ENCODE data around the gene HLA-DOA. TPM values are rescaled to one million over a fixed set of nuclear protein-coding genes. Genes with fewer than 3 reads are reported as not detected.

Gene HLA-DOA
- total RNA-seq, 1 experiment from 2014 or later, result 13.6 TPM

DNA sequence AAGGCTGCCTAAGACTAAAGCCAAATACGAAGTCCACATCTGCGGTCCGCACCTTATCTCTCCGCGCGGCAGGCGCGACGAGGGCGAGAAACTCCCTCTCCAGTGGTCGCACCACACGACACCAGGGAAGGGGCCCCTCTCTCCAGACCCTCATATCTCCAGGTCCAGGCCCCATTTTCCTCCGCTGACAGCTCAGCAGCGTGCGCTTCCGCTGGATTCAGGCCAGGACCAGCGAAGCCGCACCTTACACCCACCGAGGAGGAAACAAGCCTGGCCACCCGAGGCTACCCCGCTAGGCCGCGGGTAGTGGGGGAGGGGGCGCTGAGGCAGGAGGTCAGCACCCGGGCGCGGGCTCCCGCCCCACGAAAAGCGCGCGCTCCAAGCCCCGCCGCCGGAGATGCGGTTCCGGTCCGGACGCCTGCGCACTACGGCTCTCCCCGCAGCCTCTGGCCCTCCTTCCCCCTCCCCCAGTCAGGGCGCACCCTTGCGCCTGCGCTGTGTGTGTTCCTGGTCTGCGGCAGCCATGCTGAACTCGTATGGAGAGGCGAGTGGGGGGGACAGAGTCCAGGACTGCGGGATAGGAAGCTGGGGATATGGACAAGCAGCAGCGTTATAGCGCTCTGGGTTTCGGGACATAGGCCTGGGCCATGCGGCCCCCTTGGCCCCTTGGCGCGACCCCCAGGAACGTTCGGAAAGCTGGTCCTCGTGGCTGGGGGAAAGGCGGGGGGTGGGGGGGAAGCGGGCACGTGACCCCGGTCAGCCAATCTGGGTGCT is 41.1 kb downstream of the HLA-DOA start, which contains the start of gene BRD2 (continued):
- TF ChIP-seq AR (CRISPR knock-in tag; IDR thresholded peaks at IDR 0.05) (no peak), ZNF281 (CRISPR knock-in tag; IDR thresholded peaks at IDR 0.05) (peak; percentile 91), CBFB (CRISPR knock-in tag; IDR thresholded peaks at IDR 0.05; ENCODE audit: low read depth) (no peak), SOX15 (CRISPR knock-in tag; IDR thresholded peaks at IDR 0.05) (no peak), ZNF219 (CRISPR knock-in tag; IDR thresholded peaks at IDR 0.05; ENCODE audit: borderline replicate concordance) (no peak), CREM (CRISPR knock-in tag; IDR thresholded peaks at IDR 0.05) (peak; percentile 58; the same call in 1 of the 2 replicates), USF2 (CRISPR knock-in tag; IDR thresholded peaks at IDR 0.05) (peak; percentile 92), ZNF512 (CRISPR knock-in tag; IDR thresholded peaks at IDR 0.05; ENCODE audit: borderline replicate concordance) (no peak), OVOL2 (CRISPR knock-in tag; IDR thresholded peaks at IDR 0.05; ENCODE audit: borderline replicate concordance) (no peak), ATF1 (CRISPR knock-in tag; IDR thresholded peaks at IDR 0.05) (no peak), AFF4 (CRISPR knock-in tag; IDR thresholded peaks at IDR 0.05; ENCODE audit: borderline replicate concordance) (no peak), FOXJ3 (CRISPR knock-in tag; IDR thresholded peaks at IDR 0.05; ENCODE audit: borderline replicate concordance) (no peak), HMGXB4 (CRISPR knock-in tag; IDR thresholded peaks at IDR 0.05) (peak; percentile 87), NFE2L1 (CRISPR knock-in tag; IDR thresholded peaks at IDR 0.05) (no peak), NFYB (CRISPR knock-in tag; conservative IDR thresholded peaks at IDR 0.05; ENCODE audit: low read depth) (no peak; the same call in 1 of the 2 replicates)
- TF ChIP-seq, protein P1, sequence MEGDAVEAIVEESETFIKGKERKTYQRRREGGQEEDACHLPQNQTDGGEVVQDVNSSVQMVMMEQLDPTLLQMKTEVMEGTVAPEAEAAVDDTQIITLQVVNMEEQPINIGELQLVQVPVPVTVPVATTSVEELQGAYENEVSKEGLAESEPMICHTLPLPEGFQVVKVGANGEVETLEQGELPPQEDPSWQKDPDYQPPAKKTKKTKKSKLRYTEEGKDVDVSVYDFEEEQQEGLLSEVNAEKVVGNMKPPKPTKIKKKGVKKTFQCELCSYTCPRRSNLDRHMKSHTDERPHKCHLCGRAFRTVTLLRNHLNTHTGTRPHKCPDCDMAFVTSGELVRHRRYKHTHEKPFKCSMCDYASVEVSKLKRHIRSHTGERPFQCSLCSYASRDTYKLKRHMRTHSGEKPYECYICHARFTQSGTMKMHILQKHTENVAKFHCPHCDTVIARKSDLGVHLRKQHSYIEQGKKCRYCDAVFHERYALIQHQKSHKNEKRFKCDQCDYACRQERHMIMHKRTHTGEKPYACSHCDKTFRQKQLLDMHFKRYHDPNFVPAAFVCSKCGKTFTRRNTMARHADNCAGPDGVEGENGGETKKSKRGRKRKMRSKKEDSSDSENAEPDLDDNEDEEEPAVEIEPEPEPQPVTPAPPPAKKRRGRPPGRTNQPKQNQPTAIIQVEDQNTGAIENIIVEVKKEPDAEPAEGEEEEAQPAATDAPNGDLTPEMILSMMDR (IDR thresholded peaks at IDR 0.05), result no peak
- TF ChIP-seq, protein P2, sequence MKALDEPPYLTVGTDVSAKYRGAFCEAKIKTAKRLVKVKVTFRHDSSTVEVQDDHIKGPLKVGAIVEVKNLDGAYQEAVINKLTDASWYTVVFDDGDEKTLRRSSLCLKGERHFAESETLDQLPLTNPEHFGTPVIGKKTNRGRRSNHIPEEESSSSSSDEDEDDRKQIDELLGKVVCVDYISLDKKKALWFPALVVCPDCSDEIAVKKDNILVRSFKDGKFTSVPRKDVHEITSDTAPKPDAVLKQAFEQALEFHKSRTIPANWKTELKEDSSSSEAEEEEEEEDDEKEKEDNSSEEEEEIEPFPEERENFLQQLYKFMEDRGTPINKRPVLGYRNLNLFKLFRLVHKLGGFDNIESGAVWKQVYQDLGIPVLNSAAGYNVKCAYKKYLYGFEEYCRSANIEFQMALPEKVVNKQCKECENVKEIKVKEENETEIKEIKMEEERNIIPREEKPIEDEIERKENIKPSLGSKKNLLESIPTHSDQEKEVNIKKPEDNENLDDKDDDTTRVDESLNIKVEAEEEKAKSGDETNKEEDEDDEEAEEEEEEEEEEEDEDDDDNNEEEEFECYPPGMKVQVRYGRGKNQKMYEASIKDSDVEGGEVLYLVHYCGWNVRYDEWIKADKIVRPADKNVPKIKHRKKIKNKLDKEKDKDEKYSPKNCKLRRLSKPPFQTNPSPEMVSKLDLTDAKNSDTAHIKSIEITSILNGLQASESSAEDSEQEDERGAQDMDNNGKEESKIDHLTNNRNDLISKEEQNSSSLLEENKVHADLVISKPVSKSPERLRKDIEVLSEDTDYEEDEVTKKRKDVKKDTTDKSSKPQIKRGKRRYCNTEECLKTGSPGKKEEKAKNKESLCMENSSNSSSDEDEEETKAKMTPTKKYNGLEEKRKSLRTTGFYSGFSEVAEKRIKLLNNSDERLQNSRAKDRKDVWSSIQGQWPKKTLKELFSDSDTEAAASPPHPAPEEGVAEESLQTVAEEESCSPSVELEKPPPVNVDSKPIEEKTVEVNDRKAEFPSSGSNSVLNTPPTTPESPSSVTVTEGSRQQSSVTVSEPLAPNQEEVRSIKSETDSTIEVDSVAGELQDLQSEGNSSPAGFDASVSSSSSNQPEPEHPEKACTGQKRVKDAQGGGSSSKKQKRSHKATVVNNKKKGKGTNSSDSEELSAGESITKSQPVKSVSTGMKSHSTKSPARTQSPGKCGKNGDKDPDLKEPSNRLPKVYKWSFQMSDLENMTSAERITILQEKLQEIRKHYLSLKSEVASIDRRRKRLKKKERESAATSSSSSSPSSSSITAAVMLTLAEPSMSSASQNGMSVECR (CRISPR knock-in tag; IDR thresholded peaks at IDR 0.05; ENCODE audit: borderline replicate concordance), result peak; percentile 84; the same call in 1 of the 2 replicates

All from WTC11 (cell line).